Umbilical cord (tissue), 2 donors: Measurements from ENCODE around the gene CT45A10. TPM values are rescaled to one million over a fixed set of nuclear protein-coding genes. Genes with fewer than 3 reads are reported as not detected.
"Not testable (repeated sequence)": the region's sequence is repeated elsewhere in the genome, so short reads cannot be mapped to it uniquely, and the experiment has no call there.

ENCODE experiments used
- DNase-seq: peaks from one replicate; pipeline ENCODE4 v3.0.0-alpha.2; 2015; ENCODE audit warnings: low spot score
- total RNA-seq: library from RNA; depleted of rRNA; stranded (reverse); fragments of >200 nt; gene quantifications from one replicate; pipeline ENCODE4 v1.2.3, GENCODE V29; 2014; ENCODE audit warnings: low replicate concordance; ENCODE audit not compliant: insufficient read depth

Gene CT45A10, protein sequence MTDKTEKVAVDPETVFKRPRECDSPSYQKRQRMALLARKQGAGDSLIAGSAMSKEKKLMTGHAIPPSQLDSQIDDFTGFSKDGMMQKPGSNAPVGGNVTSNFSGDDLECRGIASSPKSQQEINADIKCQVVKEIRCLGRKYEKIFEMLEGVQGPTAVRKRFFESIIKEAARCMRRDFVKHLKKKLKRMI
- not detected for total RNA-seq

GRCh38 chrX:135893294-135893817, at the start of gene CT45A10, which contains the start of gene SAGE1:
Gene CT45A10 (minus strand): TSS chrX:135893444. CDS start chrX:135885344, 8,100 bp downstream.
Gene SAGE1 (plus strand): TSS chrX:135893716. CDS start chrX:135896243, 2,527 bp downstream.
- DNase-seq, result no peak

GRCh38 chrX:135931644-135932487, 38.6 kb upstream of the CT45A10 start:
- DNase-seq, result peak; percentile 8

- no peak for DNase-seq
Measured at GRCh38 chrX:135927897-135928296, 34.7 kb upstream of the CT45A10 start.

GRCh38 chrX:135923353-135923752, 30.1 kb upstream of the CT45A10 start:
- DNase-seq, result no peak

DNA sequence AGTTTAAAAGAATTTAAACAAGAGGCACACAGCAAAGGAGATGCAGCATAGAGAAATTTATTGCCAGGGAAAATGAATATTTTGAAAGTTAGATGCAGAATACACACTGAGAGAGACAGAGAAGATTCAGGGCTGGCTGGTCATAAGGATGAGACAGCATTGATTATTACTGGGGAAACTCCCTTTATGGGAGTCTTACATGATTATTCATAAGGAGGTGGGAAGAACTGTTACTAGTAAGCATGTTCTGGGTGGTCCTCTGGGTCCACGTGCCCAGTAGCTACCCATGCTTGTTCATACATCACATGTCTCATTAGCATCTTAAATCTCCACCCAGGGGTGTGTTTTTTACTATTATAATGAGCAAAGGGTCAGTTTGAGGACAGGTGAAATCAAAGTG, 27.3 kb upstream of the CT45A10 start:
- DNase-seq, result not testable (repeated sequence)

DNA sequence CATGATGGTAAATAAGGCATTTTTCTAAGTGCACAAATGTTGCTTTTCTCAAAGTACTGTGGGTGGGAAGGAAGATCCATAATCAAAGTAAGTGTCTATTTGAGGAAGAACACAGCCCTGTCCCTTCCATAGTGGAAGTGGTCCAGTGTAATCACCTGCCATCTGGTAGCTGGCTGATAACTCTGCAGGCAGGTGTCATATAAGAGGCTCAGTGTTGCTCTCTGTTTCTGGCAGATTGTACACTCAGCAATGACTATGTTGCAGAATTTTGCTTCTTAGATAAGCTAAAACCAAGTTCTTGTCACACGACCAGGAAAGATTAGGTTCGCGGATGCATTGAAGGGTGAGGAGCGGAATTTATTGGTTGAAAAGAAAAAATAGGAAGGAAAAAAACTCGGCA, 21.2 kb upstream of the CT45A10 start:
- no peak for DNase-seq

DNA sequence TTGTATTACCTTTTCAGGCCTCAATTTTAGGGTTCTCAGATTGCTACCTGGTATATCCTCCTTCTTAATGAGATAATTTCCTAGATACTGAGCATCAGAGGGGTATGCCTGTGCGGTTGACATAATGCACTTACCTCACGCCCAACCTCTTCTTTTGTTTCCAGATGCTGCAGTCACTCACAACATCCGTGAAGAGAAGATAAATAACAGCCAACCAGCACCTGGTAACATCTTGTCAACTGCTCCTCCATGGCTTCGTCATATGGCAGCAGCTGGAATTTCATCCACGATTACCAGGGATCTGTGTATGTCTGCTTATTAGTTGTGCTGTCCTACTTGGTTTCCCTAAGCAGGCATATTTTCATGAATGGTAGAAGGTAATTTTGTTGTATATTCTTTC, 17.0 kb upstream of the CT45A10 start:
- no peak for DNase-seq

DNA sequence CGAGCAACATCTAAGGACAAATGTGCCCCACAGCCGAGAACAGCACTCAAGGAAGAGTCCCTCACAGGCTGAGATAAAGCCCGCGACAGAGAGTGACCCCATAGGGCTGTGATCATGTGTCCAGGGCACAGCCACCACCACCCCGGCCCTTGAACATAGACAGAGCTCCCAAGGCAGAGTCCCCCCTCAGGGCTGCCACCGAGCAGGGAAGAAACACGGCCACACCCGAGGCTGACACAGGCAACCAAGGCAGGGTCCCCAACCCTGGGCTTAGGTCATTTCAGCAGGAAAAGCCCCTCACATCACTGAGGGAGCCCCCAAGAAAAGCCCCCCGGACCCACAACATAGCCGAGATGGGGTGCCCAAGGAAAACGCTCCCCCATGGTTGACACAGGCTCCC, 463 bp downstream of the CT45A10 start:
- no peak for DNase-seq

- no peak for DNase-seq
Measured at GRCh38 chrX:135890087-135890585, 3.1 kb downstream of the CT45A10 start.

DNA sequence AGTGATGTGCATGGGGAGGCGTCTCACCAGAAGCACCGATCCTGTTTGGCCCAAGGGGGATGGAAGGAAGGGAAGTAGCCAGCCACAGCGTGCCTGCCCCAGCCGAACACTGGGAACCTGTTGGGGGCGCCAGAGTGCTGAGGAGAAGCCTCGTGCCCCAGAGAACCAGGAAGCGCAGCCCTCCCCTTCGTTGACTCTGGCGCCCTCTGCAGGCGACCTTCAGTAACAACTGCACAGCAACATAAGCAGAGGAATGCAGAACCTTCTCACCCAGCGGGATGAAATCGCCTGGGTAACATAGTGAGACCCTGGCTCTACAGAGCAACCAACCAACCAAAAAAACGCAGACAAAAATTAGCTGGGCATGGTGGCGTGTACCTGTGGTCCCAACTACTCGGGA, 4.3 kb downstream of the CT45A10 start:
- not testable (repeated sequence) for DNase-seq

DNA sequence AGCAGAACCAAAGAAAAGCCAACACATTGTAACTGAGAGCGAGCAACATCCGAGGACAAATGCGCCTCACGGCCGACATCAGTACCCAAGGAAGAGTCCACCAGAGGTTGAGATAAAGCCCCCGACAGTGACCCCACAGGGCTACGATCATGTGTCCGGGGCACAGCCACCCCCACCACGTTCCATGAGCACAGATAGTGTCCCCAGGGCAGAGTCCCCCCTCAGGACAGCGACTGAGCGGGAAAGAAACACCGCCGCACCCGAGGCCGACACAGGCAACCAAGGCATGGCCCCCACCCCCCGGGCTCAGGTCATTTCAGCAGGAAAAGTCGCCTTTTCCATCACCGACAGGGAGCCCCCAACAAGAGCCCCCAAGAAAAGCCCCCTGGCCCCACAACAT, 5.0 kb downstream of the CT45A10 start:
- DNase-seq, result not testable (repeated sequence)

DNA sequence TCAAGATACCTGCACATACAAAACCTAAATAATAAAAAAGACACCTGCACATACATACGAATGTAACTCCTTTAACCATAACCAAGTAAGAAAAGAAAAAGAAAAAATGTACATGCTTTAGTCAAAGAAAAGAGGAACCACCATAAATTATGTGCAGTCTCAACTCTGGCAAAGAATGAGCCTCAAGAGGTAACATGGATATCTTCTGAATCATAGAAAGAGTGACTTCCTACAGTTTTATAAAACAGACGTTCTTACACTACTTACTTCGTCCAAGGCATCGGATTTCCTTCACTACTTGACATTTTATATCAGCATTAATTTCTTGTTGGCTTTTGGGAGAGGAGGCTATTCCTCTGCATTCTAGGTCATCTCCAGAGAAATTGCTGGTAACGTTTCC, 10.5 kb downstream of the CT45A10 start:
- not testable (repeated sequence) for DNase-seq

- not testable (repeated sequence) for DNase-seq
Measured at GRCh38 chrX:135871712-135872111, 21.5 kb downstream of the CT45A10 start, which contains the start of gene CT45A9. Gene CT45A9 (minus strand): TSS chrX:135871812. CDS start chrX:135868061, 3,751 bp downstream.

DNA sequence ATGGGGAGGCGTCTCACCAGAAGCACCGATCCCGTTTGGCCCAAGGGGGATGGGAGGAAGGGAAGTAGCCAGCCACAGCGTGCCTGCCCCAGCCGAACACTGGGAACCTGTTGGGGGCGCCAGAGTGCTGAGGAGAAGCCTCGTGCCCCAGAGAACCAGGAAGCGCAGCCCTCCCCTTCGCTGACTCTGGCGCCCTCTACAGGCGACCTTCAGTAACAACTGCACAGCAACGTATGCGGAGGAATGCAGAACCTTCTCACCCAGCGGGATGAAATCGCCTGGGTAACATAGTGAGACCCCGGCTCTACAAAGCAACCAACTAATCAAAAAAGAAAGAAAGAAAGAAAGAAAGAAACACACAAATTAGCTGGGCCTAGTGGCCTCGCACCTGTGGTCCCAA, 38.8 kb downstream of the CT45A10 start, which contains the start of gene CT45A8:
CT45A8 (minus strand) TSS at position 101 of the 400 bp plus-strand sequence. CDS start 3,755 bp downstream, outside the sequence.
- not testable (repeated sequence) for DNase-seq

- DNase-seq, result not testable (repeated sequence)
Measured at GRCh38 chrX:135837180-135837579, 56.1 kb downstream of the CT45A10 start, which contains the start of gene CT45A7. Gene CT45A7 (minus strand): TSS chrX:135837280. CDS start chrX:135833533, 3,747 bp downstream.

Other genes with a start within 250 kb of the CT45A10 start
- gene CT45A1, start 179.8 kb downstream of the CT45A10 start, total RNA-seq, result not detected
- gene CT45A3, start 125.3 kb downstream of the CT45A10 start, total RNA-seq, result 0.72 TPM
- gene CT45A5, start 107.9 kb downstream of the CT45A10 start, total RNA-seq, result 0.72 TPM
- not detected for gene CT45A6, start 90.7 kb downstream of the CT45A10 start, total RNA-seq
- gene CT45A2, start 73.4 kb downstream of the CT45A10 start, total RNA-seq, result not detected
- not detected for gene CT45A7, start 56.2 kb downstream of the CT45A10 start, total RNA-seq
- gene CT45A8, start 38.9 kb downstream of the CT45A10 start, total RNA-seq, result not detected
- gene CT45A9, start 21.6 kb downstream of the CT45A10 start, total RNA-seq, result not detected
- gene SAGE1, start 272 bp upstream of the CT45A10 start, total RNA-seq, result not detected
- 9.1 TPM for gene MMGT1, start 80.5 kb upstream of the CT45A10 start, total RNA-seq
- 14.0 TPM for gene SLC9A6, start 92.0 kb upstream of the CT45A10 start, total RNA-seq